DND-41 (cell line): Measurements from ENCODE around the gene MINDY1.

Source experiments
- ATAC-seq: fragments of 200-7000 bp; cut with Tn5 transposase; 3 replicates; pipeline ENCODE4 v1.9.1; 2021; ENCODE audit warnings: low read depth; ENCODE audit not compliant: insufficient read depth
- DNase-seq: peaks from one replicate; pipeline ENCODE4 v3.0.0-alpha.2; 2020
- H2AFZ ChIP-seq: 2 replicates; pipeline ENCODE4 v1.6.0; 2012; ENCODE audit warnings: low read depth, low read length
- H3K27ac ChIP-seq: 2 replicates; pipeline ENCODE4 v1.5.1; 2012; ENCODE audit warnings: low read length, inconsistent platforms
- H3K27me3 ChIP-seq: fragments of 200-600 bp; sonication (generic); 2 replicates; pipeline ENCODE4 v1.6.0; 2012; ENCODE audit warnings: low read length, mild to moderate bottlenecking, inconsistent platforms; ENCODE audit not compliant: insufficient read depth, poor library complexity
- H3K36me3 ChIP-seq: 2 replicates; pipeline ENCODE4 v1.5.1; 2012; ENCODE audit warnings: low read length, inconsistent platforms; ENCODE audit not compliant: insufficient read depth
- H3K4me1 ChIP-seq: 2 replicates; pipeline ENCODE4 v1.5.1; 2012; ENCODE audit warnings: mild to moderate bottlenecking, low read length; ENCODE audit not compliant: insufficient read depth
- H3K4me2 ChIP-seq: 2 replicates; pipeline ENCODE4 v1.6.0; 2012; ENCODE audit warnings: mild to moderate bottlenecking, moderate library complexity, low read length, inconsistent platforms; ENCODE audit not compliant: insufficient read depth
- H3K4me3 ChIP-seq, 2 experiments: fragments of 200-600 bp in 1 of 2; shearing (Covaris generic) in 1 of 2; 2 replicates each; pipeline ENCODE4 v1.5.1; 2012 to 2016; ENCODE audit warnings: inconsistent platforms in 2 of 2, low read length in 2 of 2, mild to moderate bottlenecking in 2 of 2, low read depth in 1 of 2, moderate library complexity in 1 of 2
- H3K79me2 ChIP-seq: 2 replicates; pipeline ENCODE4 v1.6.0; 2012; ENCODE audit warnings: low read length, inconsistent platforms; ENCODE audit not compliant: insufficient read depth
- H3K9ac ChIP-seq: 2 replicates; pipeline ENCODE4 v1.6.0; 2012; ENCODE audit warnings: low read depth, mild to moderate bottlenecking, inconsistent platforms, low read length, moderate library complexity
- H3K9me3 ChIP-seq: 2 replicates; pipeline ENCODE4 v1.5.1; 2012; ENCODE audit warnings: low read length, moderate library complexity, mild to moderate bottlenecking, inconsistent platforms; ENCODE audit not compliant: insufficient read depth, severe bottlenecking
- H4K20me1 ChIP-seq: 2 replicates; pipeline ENCODE4 v1.6.0; 2012; ENCODE audit warnings: low read length; ENCODE audit not compliant: insufficient read depth
- CTCF ChIP-seq: IDR thresholded peaks from 2 replicates; pipeline ENCODE4 v1.5.1; 2012; ENCODE audit warnings: borderline replicate concordance, low read length, moderate library complexity, mild to moderate bottlenecking; ENCODE audit not compliant: poor library complexity, severe bottlenecking; ENCODE audit errors: extremely low read depth
- EZH2 ChIP-seq: IDR thresholded peaks from 3 replicates; pipeline ENCODE4 v1.6.1; 2012; ENCODE audit warnings: borderline replicate concordance, low read depth, mild to moderate bottlenecking, moderate library complexity, low read length, inconsistent platforms; ENCODE audit not compliant: severe bottlenecking

MINDY1 gene

DNA sequence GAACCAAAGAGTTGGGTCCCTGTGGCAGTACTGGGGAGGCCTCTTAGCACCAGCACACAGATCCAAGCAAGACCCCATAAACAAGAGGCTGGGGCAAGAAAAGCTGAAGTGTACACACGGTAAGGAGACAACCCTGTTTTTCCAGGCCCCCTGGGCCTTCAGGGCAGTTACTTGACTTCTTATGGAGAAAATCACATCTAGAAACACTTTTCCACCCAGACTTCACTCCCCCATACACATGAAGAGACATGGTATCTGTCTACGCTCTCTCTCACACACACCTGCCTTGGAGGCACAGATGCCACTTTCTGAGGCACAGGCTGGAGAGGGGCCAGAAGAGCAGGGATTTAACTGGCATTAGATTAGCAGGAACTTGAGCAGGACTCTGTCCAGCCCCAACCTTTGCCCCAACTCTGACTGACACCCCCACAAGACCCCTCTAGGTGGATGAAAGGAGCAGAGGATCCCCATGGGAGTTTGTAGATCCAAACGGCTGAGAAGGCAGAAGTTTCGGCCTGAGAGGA lies 34.2 kb downstream of the MINDY1 start:
- peak overlapping the region; percentile 77; the same call in 1 of the 2 replicates for H3K27ac ChIP-seq
- peak overlapping the region; percentile 95 for H3K4me2 ChIP-seq
- no peak for TF ChIP-seq EZH2
- TF ChIP-seq CTCF, result no peak
- H2AFZ ChIP-seq, result no peak overlapping the region
- H3K79me2 ChIP-seq, result peaks cover 73% of the 10 kb centered on the region
- H3K9ac ChIP-seq, result peak overlapping the region; percentile 91
- H3K27me3 ChIP-seq, result no peaks in the 10 kb centered on the region
- peaks cover 54% of the 10 kb centered on the region for H4K20me1 ChIP-seq
- H3K9me3 ChIP-seq, result no peaks in the 10 kb centered on the region
- peak overlapping the region in 1 of 2 experiments; percentile 67; a peak in 2 of 4 replicates for H3K4me3 ChIP-seq
- peaks cover 45% of the 10 kb centered on the region for H3K4me1 ChIP-seq
- DNase-seq (no peak), ATAC-seq (no peak)
- H3K36me3 ChIP-seq, result peaks cover 38% of the 10 kb centered on the region

GRCh38 chr1:150971583-150972416 lies 34.9 kb downstream of the MINDY1 start:
- peaks cover 54% of the 10 kb centered on the region for H4K20me1 ChIP-seq
- no peaks in the 10 kb centered on the region for H3K9me3 ChIP-seq
- H3K4me1 ChIP-seq, result peaks cover 41% of the 10 kb centered on the region
- peak overlapping the region in 1 of 2 experiments; percentile 67; a peak in 2 of 4 replicates for H3K4me3 ChIP-seq
- H2AFZ ChIP-seq, result no peak overlapping the region
- no peaks in the 10 kb centered on the region for H3K27me3 ChIP-seq
- peak overlapping the region; percentile 91 for H3K9ac ChIP-seq
- peaks cover 44% of the 10 kb centered on the region for H3K36me3 ChIP-seq
- TF ChIP-seq EZH2 (no peak), CTCF (peak; percentile 39)
- DNase-seq, result no peak
- peaks cover 73% of the 10 kb centered on the region for H3K79me2 ChIP-seq
- ATAC-seq, result 0 out of 3 replicates have a peak, but pooled peaks have one; percentile 10
- H3K4me2 ChIP-seq, result peak overlapping the region; percentile 95
- peak overlapping the region; percentile 77; the same call in 1 of the 2 replicates for H3K27ac ChIP-seq

GRCh38 chr1:150970808-150971582 lies 35.7 kb downstream of the MINDY1 start:
- H2AFZ ChIP-seq, result no peak overlapping the region
- H3K4me3 ChIP-seq, result no peak overlapping the region; a peak in 1 of 4 replicates
- no peaks in the 10 kb centered on the region for H3K9me3 ChIP-seq
- peaks cover 41% of the 10 kb centered on the region for H3K4me1 ChIP-seq
- peak overlapping the region; percentile 95; the same call in 1 of the 2 replicates for H3K4me2 ChIP-seq
- H3K27ac ChIP-seq, result no peak overlapping the region
- H3K36me3 ChIP-seq, result peaks cover 52% of the 10 kb centered on the region
- peaks cover 73% of the 10 kb centered on the region for H3K79me2 ChIP-seq
- ATAC-seq (no peak), DNase-seq (no peak)
- no peak overlapping the region for H3K9ac ChIP-seq
- no peak for TF ChIP-seq CTCF
- no peak for TF ChIP-seq EZH2
- peaks cover 54% of the 10 kb centered on the region for H4K20me1 ChIP-seq
- H3K27me3 ChIP-seq, result no peaks in the 10 kb centered on the region
